Sigmoid colon (tissue), 4 donors: ENCODE measurements around the gene TUBD1.

Experiments
- CTCF ChIP-seq, 4 experiments: fragments of 450-650 bp in 3 of 4; fragments of 200-600 bp in 1 of 4; IDR thresholded peaks; one replicate each; pipeline ENCODE4 v1.5.1; 2016 to 2019; ENCODE audit warnings: antibody characterized with exemption in 4 of 4, mild to moderate bottlenecking in 3 of 4, moderate library complexity in 2 of 4
- POLR2A ChIP-seq, 2 donors: fragments of 450-650 bp; IDR thresholded peaks; one replicate each; pipeline ENCODE4 v1.6.1; 2016; ENCODE audit warnings: antibody characterized with exemption in 2 of 2, mild to moderate bottlenecking in 2 of 2, moderate library complexity in 2 of 2
- POLR2AphosphoS5 ChIP-seq, 4 donors: sonication (generic); formaldehyde crosslinking; IDR thresholded peaks; one replicate each; pipeline ENCODE4 v1.6.1; 2017; ENCODE audit warnings: antibody characterized with exemption in 4 of 4

- TF ChIP-seq POLR2A (IDR thresholded peaks at IDR 0.05), result no peak
- TF ChIP-seq CTCF (IDR thresholded peaks at IDR 0.05), result no peak
- TF ChIP-seq POLR2AphosphoS5 (IDR thresholded peaks at IDR 0.05), result no peak
These were observed 76.8 kb downstream of the TUBD1 start for GRCh38 chr17:59815965-59816364.
